A549 (cell line): Measurements from ENCODE around the gene MOGAT2. TPM values are rescaled to one million over a fixed set of nuclear protein-coding genes. Genes with fewer than 3 reads are reported as not detected.

ENCODE experiments used
- ATAC-seq, 2 experiments: fragments of 200-7000 bp in 1 of 2; fragments of >200 bp in 1 of 2; cut with Nextera tagmentation in 1 of 2; cut with Tn5 transposase in 1 of 2; 3 replicates each; pipeline versions ENCODE4 v1.8.0 to v1.9.1; 2018 to 2020; ENCODE audit warnings: mild to moderate bottlenecking in 1 of 2, moderate library complexity in 1 of 2
- CTCF ChIA-PET: fragments of 300-600 bp; sonication (Branson Sonifier 250); formaldehyde crosslinking; extraction: SDS; loops from one replicate; lab custom pipeline; 2021; ENCODE audit warnings: antibody characterized with exemption, inconsistent platforms; lab: Yijun Ruan, JAX
- POLR2A ChIA-PET: fragments of 350-600 bp; formaldehyde crosslinking; extraction: SDS; loops from one replicate; lab custom pipeline; 2021; ENCODE audit warnings: antibody characterized with exemption, inconsistent platforms; lab: Yijun Ruan, JAX
- DNase-seq, 2 experiments: peaks; one replicate each; pipeline versions ENCODE4 v3.0.0 to v3.0.0-alpha.2; 2011 to 2016; ENCODE audit warnings: low read depth in 1 of 2, low spot score in 1 of 2
- FAIRE-seq: peaks from 2 replicates; lab custom pipeline; 2011; peaks lifted over from hg19 to GRCh38; lab: Jason Lieb, UNC
- H3K27ac ChIP-seq, 2 experiments: fragments of >200 bp; sonication (Bioruptor Twin); formaldehyde crosslinking; 3 replicates each; pipeline ENCODE4 v1.5.1; 2016 to 2017
- H3K4me1 ChIP-seq: fragments of >200 bp; sonication (Bioruptor Twin); formaldehyde crosslinking; 3 replicates; pipeline ENCODE4 v1.6.1; 2016
- H3K4me2 ChIP-seq: fragments of >200 bp; sonication (Bioruptor Twin); formaldehyde crosslinking; 3 replicates; pipeline ENCODE4 v1.6.1; 2016
- H3K4me3 ChIP-seq: fragments of >200 bp; sonication (Bioruptor Twin); formaldehyde crosslinking; 3 replicates; pipeline ENCODE4 v1.5.1; 2016
- H3K9me3 ChIP-seq: fragments of >200 bp; sonication (Bioruptor Twin); formaldehyde crosslinking; 3 replicates; pipeline ENCODE4 v1.6.1; 2016
- CBX2 ChIP-seq: fragments of 200-600 bp; sonication (generic); IDR thresholded peaks from 2 replicates; pipeline ENCODE4 v1.6.1; 2016; ENCODE audit warnings: low read depth, mild to moderate bottlenecking, borderline replicate concordance
- CHD4 ChIP-seq: fragments of 200-600 bp; sonication (generic); IDR thresholded peaks from 2 replicates; pipeline ENCODE4 v1.6.1; 2016; ENCODE audit warnings: antibody characterized with exemption, mild to moderate bottlenecking, borderline replicate concordance
- EHMT2 ChIP-seq: fragments of 200-600 bp; sonication (generic); IDR thresholded peaks from 2 replicates; pipeline ENCODE4 v1.6.1; 2016; ENCODE audit warnings: antibody characterized with exemption, low read depth, mild to moderate bottlenecking, moderate library complexity
- FOSB ChIP-seq: fragments of 250-450 bp; sonication (Bioruptor Pico); IDR thresholded peaks from 2 replicates; pipeline ENCODE4 v1.5.0; 2020; ENCODE audit warnings: mild to moderate bottlenecking, moderate library complexity
- FOSL2 ChIP-seq, 2 experiments: fragments of 450-650 bp in 1 of 2; fragments of >200 bp in 1 of 2; sonication (Bioruptor Twin) in 1 of 2; formaldehyde crosslinking; IDR thresholded peaks; 2 replicates each; pipeline versions ENCODE4 v1.5.0 to v1.6.1; 2016 to 2020; ENCODE audit warnings: mild to moderate bottlenecking in 1 of 2, moderate library complexity in 1 of 2
- FOXS1 ChIP-seq: fragments of 250-450 bp; sonication (Bioruptor Pico); IDR thresholded peaks from 2 replicates; pipeline ENCODE4 v1.5.0; 2020; ENCODE audit warnings: mild to moderate bottlenecking, moderate library complexity
- GATA3 ChIP-seq: IDR thresholded peaks from 2 replicates; pipeline ENCODE4 v1.6.1; 2012; ENCODE audit warnings: borderline replicate concordance
- HDAC2 ChIP-seq: fragments of 200-600 bp; sonication (generic); IDR thresholded peaks from 2 replicates; pipeline ENCODE4 v1.6.1; 2016
- HES2 ChIP-seq: fragments of >200 bp; sonication (Bioruptor Twin); formaldehyde crosslinking; IDR thresholded peaks from 2 replicates; pipeline ENCODE4 v1.6.1; 2016
- HOXB13 ChIP-seq: fragments of 250-450 bp; sonication (Bioruptor Pico); IDR thresholded peaks from 2 replicates; pipeline ENCODE4 v1.5.0; 2020; ENCODE audit warnings: low read depth, mild to moderate bottlenecking, moderate library complexity
- JUN ChIP-seq, 2 experiments: fragments of >200 bp; sonication (Bioruptor Twin); formaldehyde crosslinking; IDR thresholded peaks; 2 replicates in 1 of 2; 3 replicates in 1 of 2; pipeline ENCODE4 v1.6.1; 2016 to 2017
- JUNB ChIP-seq: fragments of >200 bp; sonication (Bioruptor Twin); formaldehyde crosslinking; IDR thresholded peaks from 2 replicates; pipeline ENCODE4 v1.6.1; 2016
- KDM5A ChIP-seq: fragments of 200-600 bp; sonication (generic); IDR thresholded peaks from 2 replicates; pipeline ENCODE4 v1.6.1; 2016; ENCODE audit warnings: antibody characterized with exemption, mild to moderate bottlenecking
- MYC ChIP-seq: IDR thresholded peaks from 2 replicates; pipeline ENCODE4 v1.6.1; 2012; ENCODE audit warnings: mild to moderate bottlenecking, inconsistent platforms, low read length, improper control_type of control experiment, borderline replicate concordance
- NPAS2 ChIP-seq: fragments of 250-450 bp; sonication (Bioruptor Pico); IDR thresholded peaks from 2 replicates; pipeline ENCODE4 v1.8.0; 2022; ENCODE audit warnings: mild to moderate bottlenecking, moderate library complexity, borderline replicate concordance
- NR3C1 ChIP-seq: fragments of >200 bp; sonication (Bioruptor Twin); formaldehyde crosslinking; IDR thresholded peaks from 3 replicates; pipeline ENCODE4 v1.6.1; 2017
- POLR2AphosphoS2 ChIP-seq: conservative IDR thresholded peaks from 2 replicates; pipeline ENCODE4 v1.6.1; 2012; ENCODE audit warnings: low read length, improper control_type of control experiment, inconsistent platforms
- RARB ChIP-seq: fragments of 250-450 bp; sonication (Bioruptor Pico); IDR thresholded peaks from 2 replicates; pipeline ENCODE4 v1.8.0; 2021; ENCODE audit warnings: mild to moderate bottlenecking, moderate library complexity
- RNF2 ChIP-seq: fragments of 200-600 bp; sonication (generic); IDR thresholded peaks from 2 replicates; pipeline ENCODE4 v1.6.1; 2016; ENCODE audit warnings: low read depth, mild to moderate bottlenecking, antibody characterized with exemption, moderate library complexity, borderline replicate concordance
- SMC3 ChIP-seq: fragments of >200 bp; sonication (Bioruptor Twin); formaldehyde crosslinking; IDR thresholded peaks from 3 replicates; pipeline ENCODE4 v1.6.1; 2018; ENCODE audit warnings: inconsistent platforms
- ZNF302 ChIP-seq: fragments of 250-450 bp; sonication (Bioruptor Pico); IDR thresholded peaks from 2 replicates; pipeline ENCODE4 v1.9.0; 2021; ENCODE audit warnings: inconsistent platforms, mild to moderate bottlenecking, moderate library complexity
- ZSCAN20 ChIP-seq: fragments of 250-450 bp; sonication (Bioruptor Pico); IDR thresholded peaks from 2 replicates; pipeline ENCODE4 v1.8.0; 2022; ENCODE audit warnings: mild to moderate bottlenecking, moderate library complexity
- WGBS: methylation state at CpG from one replicate; pipeline ENCODE4 v1.1.6; 2017; ENCODE audit errors: missing lambda C conversion rate; 5-methylcytosine and 5-hydroxymethylcytosine counted together
- polyA plus RNA-seq, 4 experiments: library from polyadenylated mRNA; depleted of rRNA in 3 of 4; stranded (reverse); fragments of >200 nt; fragmentation: RNase III in 1 of 4; extraction: RNeasy Plus Mini Kit Qiagen cat#74134 plus additional on column Dnase treatment in 1 of 4; gene quantifications; 2 replicates in 3 of 4; 3 replicates in 1 of 4; pipeline ENCODE4 v1.2.3, GENCODE V29; 2011 to 2017
- TF ChIP-seq, protein P1 (sequence below): IDR thresholded peaks from 2 replicates; pipeline ENCODE4 v1.6.1; 2012
- TF ChIP-seq, protein P2 (sequence below): IDR thresholded peaks from 2 replicates; pipeline ENCODE4 v1.6.1; 2012; ENCODE audit warnings: low read depth, borderline replicate concordance
- TF ChIP-seq, protein P3 (sequence below): fragments of 450-650 bp; IDR thresholded peaks from 2 replicates; pipeline ENCODE4 v1.6.1; 2014; ENCODE audit warnings: antibody characterized with exemption

Gene MOGAT2
- polyA plus RNA-seq, 2 of the 4 experiments (the other 2 are of a cell fraction) = not detected

GRCh38 chr11:75689863-75690609 is 27.6 kb upstream of the MOGAT2 start:
- WGBS = 53% methylated on average over 3 of the region's 3 CpGs
- ATAC-seq (no peak), DNase-seq (no peak), FAIRE-seq (no peak)
- Histone ChIP-seq H3K4me2 (no peak overlapping the region), H3K4me1 (no peaks in the 10 kb centered on the region), H3K4me3 (no peak overlapping the region), H3K9me3 (peaks cover 17% of the 10 kb centered on the region; the same call in 2 of the 3 replicates), H3K27ac (no peak overlapping the region)
- ChIA-PET CTCF (interaction anchor here (0.6 to 3.4 kb wide), 2 partner anchors 16 to 21 kb away, joined by 3 to 15 read pairs; partner anchors contain the start of gene MAP6), POLR2A (no interaction called here)
- TF ChIP-seq FOXS1 (CRISPR knock-in tag) (no peak), SMC3 (no peak), KDM5A (no peak), HOXB13 (CRISPR knock-in tag) (no peak), POLR2AphosphoS2 (no peak), FOSL2 (IDR thresholded peaks at IDR 0.05) (no peak), FOSL2 (CRISPR knock-in tag; IDR thresholded peaks at IDR 0.05) (no peak), HES2 (no peak), RNF2 (no peak), HDAC2 (no peak), CHD4 (no peak), MYC (no peak), JUNB (no peak), CBX2 (no peak), NPAS2 (CRISPR knock-in tag) (no peak)
- TF ChIP-seq, protein P1, sequence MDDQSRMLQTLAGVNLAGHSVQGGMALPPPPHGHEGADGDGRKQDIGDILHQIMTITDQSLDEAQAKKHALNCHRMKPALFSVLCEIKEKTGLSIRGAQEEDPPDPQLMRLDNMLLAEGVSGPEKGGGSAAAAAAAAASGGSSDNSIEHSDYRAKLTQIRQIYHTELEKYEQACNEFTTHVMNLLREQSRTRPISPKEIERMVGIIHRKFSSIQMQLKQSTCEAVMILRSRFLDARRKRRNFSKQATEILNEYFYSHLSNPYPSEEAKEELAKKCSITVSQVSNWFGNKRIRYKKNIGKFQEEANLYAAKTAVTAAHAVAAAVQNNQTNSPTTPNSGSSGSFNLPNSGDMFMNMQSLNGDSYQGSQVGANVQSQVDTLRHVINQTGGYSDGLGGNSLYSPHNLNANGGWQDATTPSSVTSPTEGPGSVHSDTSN = no peak
- TF ChIP-seq, protein P2, sequence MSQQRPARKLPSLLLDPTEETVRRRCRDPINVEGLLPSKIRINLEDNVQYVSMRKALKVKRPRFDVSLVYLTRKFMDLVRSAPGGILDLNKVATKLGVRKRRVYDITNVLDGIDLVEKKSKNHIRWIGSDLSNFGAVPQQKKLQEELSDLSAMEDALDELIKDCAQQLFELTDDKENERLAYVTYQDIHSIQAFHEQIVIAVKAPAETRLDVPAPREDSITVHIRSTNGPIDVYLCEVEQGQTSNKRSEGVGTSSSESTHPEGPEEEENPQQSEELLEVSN = no peak

- no peak for FAIRE-seq
- no peak for DNase-seq
- no peaks in the 10 kb centered on the region for H3K4me1 ChIP-seq
- H3K4me2 ChIP-seq = no peak overlapping the region
- no peak overlapping the region for H3K4me3 ChIP-seq
- no peak for ATAC-seq
- H3K27ac ChIP-seq = no peak overlapping the region
- H3K9me3 ChIP-seq = peaks cover 11% of the 10 kb centered on the region; the same call in 1 of the 3 replicates
- TF ChIP-seq GATA3 (no peak), HDAC2 (no peak)
- POLR2A ChIA-PET = no interaction called here
- 69% methylated on average over 4 of the region's 4 CpGs for WGBS
- CTCF ChIA-PET = interaction anchor here (3.4 kb wide), 1 partner anchor 14 kb away, joined by 15 read pairs; no protein-coding TSS in a partner anchor
Observed at GRCh38 chr11:75691804-75692203, 25.8 kb upstream of the MOGAT2 start.

GRCh38 chr11:75697906-75698581 is 19.6 kb upstream of the MOGAT2 start:
- H3K4me2 ChIP-seq = no peak overlapping the region
- H3K4me3 ChIP-seq = no peak overlapping the region
- FAIRE-seq = no peak
- no peak overlapping the region for H3K27ac ChIP-seq
- no peak for DNase-seq
- POLR2A ChIA-PET = no interaction called here
- WGBS = 22% methylated on average over 4 of the region's 4 CpGs
- ATAC-seq = peak; percentile 24 to 31; a peak in 2 of 6 replicates
- CTCF ChIA-PET = interaction anchor here (0.7 to 1.8 kb wide), 3 partner anchors 8 to 30 kb away, joined by 3 to 6 read pairs (median 5); no protein-coding TSS in a partner anchor
- H3K9me3 ChIP-seq = peaks cover 11% of the 10 kb centered on the region; the same call in 1 of the 3 replicates
- no peaks in the 10 kb centered on the region for H3K4me1 ChIP-seq
- no peak for TF ChIP-seq GATA3
- TF ChIP-seq, protein P1 = no peak
- TF ChIP-seq, protein P3, sequence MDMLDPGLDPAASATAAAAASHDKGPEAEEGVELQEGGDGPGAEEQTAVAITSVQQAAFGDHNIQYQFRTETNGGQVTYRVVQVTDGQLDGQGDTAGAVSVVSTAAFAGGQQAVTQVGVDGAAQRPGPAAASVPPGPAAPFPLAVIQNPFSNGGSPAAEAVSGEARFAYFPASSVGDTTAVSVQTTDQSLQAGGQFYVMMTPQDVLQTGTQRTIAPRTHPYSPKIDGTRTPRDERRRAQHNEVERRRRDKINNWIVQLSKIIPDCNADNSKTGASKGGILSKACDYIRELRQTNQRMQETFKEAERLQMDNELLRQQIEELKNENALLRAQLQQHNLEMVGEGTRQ = no peak
- no peak for TF ChIP-seq ZSCAN20 (CRISPR knock-in tag)
- no peak for TF ChIP-seq CBX2
- no peak for TF ChIP-seq RNF2
- no peak for TF ChIP-seq JUNB
- TF ChIP-seq ZNF302 (CRISPR knock-in tag) = no peak
- no peak for TF ChIP-seq EHMT2
- TF ChIP-seq JUN (IDR thresholded peaks at IDR 0.05) = no peak
- no peak for TF ChIP-seq FOSB (CRISPR knock-in tag)
- no peak for TF ChIP-seq FOXS1 (CRISPR knock-in tag)
- TF ChIP-seq, protein P2 = no peak
- TF ChIP-seq RARB = no peak
- no peak for TF ChIP-seq NR3C1
